Skeletal muscle satellite cell (primary cell): ENCODE data around the gene CASQ2.

Source experiments
- H3K27me3 ChIP-seq: 2 replicates; pipeline ENCODE4 v1.7.0; 2013; ENCODE audit warnings: low read length; ENCODE audit not compliant: control insufficient read depth, insufficient read depth
- H3K36me3 ChIP-seq: 2 replicates; pipeline ENCODE4 v1.7.0; 2013; ENCODE audit warnings: mild to moderate bottlenecking, control low read depth, low read length; ENCODE audit not compliant: insufficient read depth
- H3K4me1 ChIP-seq: 2 replicates; pipeline ENCODE4 v1.7.0; 2013; ENCODE audit warnings: low read length; ENCODE audit not compliant: control insufficient read depth, insufficient read depth
- H3K4me2 ChIP-seq: 2 replicates; pipeline ENCODE4 v1.7.0; 2013; ENCODE audit warnings: mild to moderate bottlenecking, low read length
- H3K4me3 ChIP-seq: 2 replicates; pipeline ENCODE4 v1.7.0; 2013; ENCODE audit warnings: low read length
- H3K9ac ChIP-seq: 2 replicates; pipeline ENCODE4 v1.7.0; 2013; ENCODE audit warnings: mild to moderate bottlenecking, low read depth, low read length, moderate library complexity
- H3K9me3 ChIP-seq: replicated peaks from 2 replicates; pipeline ENCODE4 v1.7.0; 2013; ENCODE audit warnings: mild to moderate bottlenecking, control low read depth, low read length

The CASQ2 gene

GRCh38 chr1:115753830-115754229 lies 14.7 kb downstream of the CASQ2 start:
- peaks cover 17% of the 10 kb centered on the region for H3K27me3 ChIP-seq
- H3K36me3 ChIP-seq = no peaks in the 10 kb centered on the region
- H3K9me3 ChIP-seq = no peaks in the 10 kb centered on the region
- H3K9ac ChIP-seq = no peak overlapping the region
- no peak overlapping the region for H3K4me2 ChIP-seq
- no peak overlapping the region for H3K4me3 ChIP-seq
- H3K4me1 ChIP-seq = peaks cover under 1% of the 10 kb centered on the region

GRCh38 chr1:115753361-115753760 lies 15.2 kb downstream of the CASQ2 start:
- no peaks in the 10 kb centered on the region for H3K9me3 ChIP-seq
- no peak overlapping the region for H3K9ac ChIP-seq
- H3K4me2 ChIP-seq = no peak overlapping the region
- H3K4me3 ChIP-seq = no peak overlapping the region
- H3K36me3 ChIP-seq = no peaks in the 10 kb centered on the region
- H3K4me1 ChIP-seq = peaks cover 3% of the 10 kb centered on the region
- peaks cover 17% of the 10 kb centered on the region for H3K27me3 ChIP-seq

GRCh38 chr1:115748401-115749150 lies 19.9 kb downstream of the CASQ2 start:
- H3K9me3 ChIP-seq = no peaks in the 10 kb centered on the region
- H3K4me3 ChIP-seq = no peak overlapping the region
- no peak overlapping the region for H3K4me2 ChIP-seq
- H3K36me3 ChIP-seq = no peaks in the 10 kb centered on the region
- H3K27me3 ChIP-seq = peaks cover 11% of the 10 kb centered on the region
- H3K9ac ChIP-seq = no peak overlapping the region
- H3K4me1 ChIP-seq = peaks cover 6% of the 10 kb centered on the region

GRCh38 chr1:115746021-115746690 lies 22.4 kb downstream of the CASQ2 start:
- H3K27me3 ChIP-seq = peaks cover 7% of the 10 kb centered on the region
- H3K4me2 ChIP-seq = no peak overlapping the region
- H3K36me3 ChIP-seq = no peaks in the 10 kb centered on the region
- peaks cover 6% of the 10 kb centered on the region for H3K4me1 ChIP-seq
- no peak overlapping the region for H3K4me3 ChIP-seq
- no peak overlapping the region for H3K9ac ChIP-seq
- no peaks in the 10 kb centered on the region for H3K9me3 ChIP-seq

- H3K4me2 ChIP-seq = no peak overlapping the region
- H3K4me3 ChIP-seq = no peak overlapping the region
- H3K27me3 ChIP-seq = peaks cover 16% of the 10 kb centered on the region
- H3K4me1 ChIP-seq = peaks cover 6% of the 10 kb centered on the region
- H3K36me3 ChIP-seq = no peaks in the 10 kb centered on the region
- H3K9me3 ChIP-seq = no peaks in the 10 kb centered on the region
- no peak overlapping the region for H3K9ac ChIP-seq
These were observed 23.8 kb downstream of the CASQ2 start for GRCh38 chr1:115744646-115745275.

GRCh38 chr1:115740811-115741210 lies 27.7 kb downstream of the CASQ2 start:
- H3K4me3 ChIP-seq = no peak overlapping the region
- H3K4me2 ChIP-seq = no peak overlapping the region
- H3K9me3 ChIP-seq = no peaks in the 10 kb centered on the region
- H3K27me3 ChIP-seq = peaks cover 23% of the 10 kb centered on the region
- no peaks in the 10 kb centered on the region for H3K4me1 ChIP-seq
- no peaks in the 10 kb centered on the region for H3K36me3 ChIP-seq
- no peak overlapping the region for H3K9ac ChIP-seq

GRCh38 chr1:115732316-115732715 lies 36.2 kb downstream of the CASQ2 start:
- Histone ChIP-seq H3K4me2 (no peak overlapping the region), H3K4me3 (no peak overlapping the region), H3K9ac (no peak overlapping the region), H3K27me3 (peaks cover under 1% of the 10 kb centered on the region), H3K4me1 (peaks cover 9% of the 10 kb centered on the region), H3K36me3 (no peaks in the 10 kb centered on the region), H3K9me3 (no peaks in the 10 kb centered on the region)

- no peaks in the 10 kb centered on the region for H3K36me3 ChIP-seq
- H3K9ac ChIP-seq = no peak overlapping the region
- peaks cover 9% of the 10 kb centered on the region for H3K4me1 ChIP-seq
- H3K27me3 ChIP-seq = no peaks in the 10 kb centered on the region
- H3K9me3 ChIP-seq = no peaks in the 10 kb centered on the region
- H3K4me2 ChIP-seq = no peak overlapping the region
- no peak overlapping the region for H3K4me3 ChIP-seq
These were observed 38.8 kb downstream of the CASQ2 start for GRCh38 chr1:115729756-115730155.

GRCh38 chr1:115728341-115728740 lies 40.2 kb downstream of the CASQ2 start:
- no peaks in the 10 kb centered on the region for H3K36me3 ChIP-seq
- no peaks in the 10 kb centered on the region for H3K27me3 ChIP-seq
- H3K4me3 ChIP-seq = no peak overlapping the region
- H3K9me3 ChIP-seq = no peaks in the 10 kb centered on the region
- H3K4me2 ChIP-seq = peak overlapping the region; percentile 32
- peaks cover 9% of the 10 kb centered on the region for H3K4me1 ChIP-seq
- H3K9ac ChIP-seq = no peak overlapping the region

- Histone ChIP-seq H3K4me1 (peaks cover 9% of the 10 kb centered on the region), H3K9ac (peak overlapping the region; percentile 19), H3K27me3 (no peaks in the 10 kb centered on the region), H3K9me3 (no peaks in the 10 kb centered on the region), H3K4me2 (peak overlapping the region; percentile 32), H3K4me3 (no peak overlapping the region), H3K36me3 (no peaks in the 10 kb centered on the region)
These were observed 40.7 kb downstream of the CASQ2 start for GRCh38 chr1:115727706-115728249.

GRCh38 chr1:115726570-115726969 lies 41.9 kb downstream of the CASQ2 start:
- Histone ChIP-seq H3K4me1 (peaks cover 9% of the 10 kb centered on the region), H3K36me3 (no peaks in the 10 kb centered on the region), H3K4me3 (no peak overlapping the region)

More at GRCh38 chr1:115726570-115726969, 41.9 kb downstream of the CASQ2 start:
- no peaks in the 10 kb centered on the region for H3K27me3 ChIP-seq
- H3K4me2 ChIP-seq = no peak overlapping the region
- no peaks in the 10 kb centered on the region for H3K9me3 ChIP-seq
- H3K9ac ChIP-seq = no peak overlapping the region
